Measurements from ENCODE around the gene SLC39A5. TPM values are rescaled to one million over a fixed set of nuclear protein-coding genes. Genes with fewer than 3 reads are reported as not detected.
A peak's percentile ranks its signal among the peaks of the same experiment; 100 is the strongest.

SLC39A5 gene
- total RNA-seq, 1 experiment from 2014 or later, result 0.87 TPM

- H2AFZ ChIP-seq, result no peak overlapping the region
- DNase-seq, result no peak
- H3K36me3 ChIP-seq (ENCODE audit: low read depth), result peaks cover 19% of the 10 kb centered on the region
- no peaks in the 10 kb centered on the region for H3K27me3 ChIP-seq (ENCODE audit: insufficient read depth, low read depth)
- ChIA-PET POLR2A (ENCODE audit: unreplicated experiment) (no interaction called here), CTCF (interaction anchor here (0.6 kb wide), 1 partner anchor 55 kb away, joined by 5 read pairs; no protein-coding TSS in a partner anchor)
- H3K9me2 ChIP-seq (ENCODE audit: insufficient read depth), result no peaks in the 10 kb centered on the region
- no peak overlapping the region for H3K27ac ChIP-seq
- TF ChIP-seq CTCF (conservative IDR thresholded peaks at IDR 0.05) (no peak), EZH2 (IDR thresholded peaks at IDR 0.05; ENCODE audit: low read depth) (no peak)
- BruUV-seq (replicated peaks), result no TSS peak
- H3K4me3 ChIP-seq, result no peak overlapping the region
- peaks cover 6% of the 10 kb centered on the region; the same call in 1 of the 2 replicates for H3K4me1 ChIP-seq (replicated peaks; ENCODE audit: insufficient read depth)
- intact Hi-C loops (cut with micrococcal nuclease; ENCODE audit: unreplicated experiment), result no loop called here
- peaks cover 24% of the 10 kb centered on the region for H3K79me2 ChIP-seq (ENCODE audit: low read depth)
- H3K9me3 ChIP-seq (ENCODE audit: insufficient read depth, low read depth), result no peaks in the 10 kb centered on the region
- no peaks in the 10 kb centered on the region for H4K20me1 ChIP-seq (ENCODE audit: insufficient read depth)
- peaks cover 15% of the 10 kb centered on the region; the same call in 1 of the 2 replicates for H3F3A ChIP-seq (ENCODE audit: insufficient read depth, low read depth)
- H3K4me2 ChIP-seq, result no peak overlapping the region
These were observed 13.4 kb upstream of the SLC39A5 start for GRCh38 chr12:56216461-56216860.

GRCh38 chr12:56219840-56220239 is 10.0 kb upstream of the SLC39A5 start:
- peaks cover 22% of the 10 kb centered on the region for H3K4me1 ChIP-seq (replicated peaks; ENCODE audit: insufficient read depth)
- no peaks in the 10 kb centered on the region for H3K27me3 ChIP-seq (ENCODE audit: insufficient read depth, low read depth)
- H3K36me3 ChIP-seq (ENCODE audit: low read depth), result 0 out of 2 replicates have a peak, but pooled peaks cover 4% of the 10 kb centered on the region
- peak overlapping the region; percentile 88; the same call in 1 of the 2 replicates for H3K4me3 ChIP-seq
- no peak overlapping the region for H2AFZ ChIP-seq
- H4K20me1 ChIP-seq (ENCODE audit: insufficient read depth), result no peaks in the 10 kb centered on the region
- H3K79me2 ChIP-seq (ENCODE audit: low read depth), result peaks cover 24% of the 10 kb centered on the region
- CTCF ChIA-PET, result interaction anchor here (0.7 kb wide), 2 partner anchors 61 to 70 kb away, joined by 3 to 5 read pairs; no protein-coding TSS in a partner anchor
- no peaks in the 10 kb centered on the region for H3K9me3 ChIP-seq (ENCODE audit: insufficient read depth, low read depth)
- POLR2A ChIA-PET (ENCODE audit: unreplicated experiment), result no interaction called here
- peak overlapping the region; percentile 87 for H3K4me2 ChIP-seq
- DNase-seq, result no peak
- H3F3A ChIP-seq (ENCODE audit: insufficient read depth, low read depth), result peaks cover 27% of the 10 kb centered on the region; the same call in 1 of the 2 replicates
- intact Hi-C loops (cut with micrococcal nuclease; ENCODE audit: unreplicated experiment), result loop anchor here (5.0 kb wide), 1 partner anchor 178 kb away; the partner anchor contains the start of gene RPS26
- TF ChIP-seq CTCF (conservative IDR thresholded peaks at IDR 0.05), result no peak
- H3K27ac ChIP-seq, result no peak overlapping the region
- H3K9me2 ChIP-seq (ENCODE audit: insufficient read depth), result no peaks in the 10 kb centered on the region
- no TSS peak for BruUV-seq (replicated peaks)

- CTCF ChIA-PET, result interaction anchor here (0.6 to 1.3 kb wide), 6 partner anchors 28 to 948 kb away, joined by 3 to 5 read pairs (median 3); no protein-coding TSS in a partner anchor
These were observed 9.1 kb upstream of the SLC39A5 start for GRCh38 chr12:56220611-56221231.

More at GRCh38 chr12:56220611-56221231, 9.1 kb upstream of the SLC39A5 start:
- TSS peak; percentile 69 for BruUV-seq (replicated peaks)
- Histone ChIP-seq H4K20me1 (ENCODE audit: insufficient read depth) (no peaks in the 10 kb centered on the region), H3K9me2 (ENCODE audit: insufficient read depth) (no peaks in the 10 kb centered on the region), H3K9me3 (ENCODE audit: insufficient read depth, low read depth) (no peaks in the 10 kb centered on the region), H3K4me1 (replicated peaks; ENCODE audit: insufficient read depth) (peaks cover 27% of the 10 kb centered on the region), H3K79me2 (ENCODE audit: low read depth) (peaks cover 24% of the 10 kb centered on the region), H2AFZ (peak overlapping the region; percentile 82), H3K36me3 (ENCODE audit: low read depth) (no peaks in the 10 kb centered on the region), H3K27me3 (ENCODE audit: insufficient read depth, low read depth) (no peaks in the 10 kb centered on the region), H3F3A (ENCODE audit: insufficient read depth, low read depth) (peaks cover 27% of the 10 kb centered on the region; the same call in 1 of the 2 replicates), H3K27ac (peak overlapping the region; percentile 64), H3K4me3 (peak overlapping the region; percentile 88), H3K4me2 (peak overlapping the region; percentile 87)
- intact Hi-C loops (cut with micrococcal nuclease; ENCODE audit: unreplicated experiment), result loop anchor here (1.0 to 5.0 kb wide), 2 partner anchors 23 to 178 kb away; partner anchors contain the start of gene RPS26
- TF ChIP-seq CTCF (conservative IDR thresholded peaks at IDR 0.05) (no peak), EZH2 (IDR thresholded peaks at IDR 0.05; ENCODE audit: low read depth) (no peak)
- POLR2A ChIA-PET (ENCODE audit: unreplicated experiment), result interaction anchor here (0.6 kb wide), 2 partner anchors 47 to 244 kb away, joined by 3 to 23 read pairs; no protein-coding TSS in a partner anchor
- no peak for DNase-seq
